ENCODE measurements around the gene CLBA1. TPM values are rescaled to one million over a fixed set of nuclear protein-coding genes. Genes with fewer than 3 reads are reported as not detected.

The CLBA1 gene
- polyA plus RNA-seq (2012; ENCODE audit: insufficient read depth, insufficient read length, low read depth): 15.3 TPM

- H3K36me3 ChIP-seq: no peaks in the 10 kb centered on the region
- H3K4me1 ChIP-seq: no peaks in the 10 kb centered on the region; the same call in 1 of the 2 replicates
- no peaks in the 10 kb centered on the region for H3K9me3 ChIP-seq
- no peaks in the 10 kb centered on the region for H3K27me3 ChIP-seq
- H3K4me3 ChIP-seq (ENCODE audit: low read depth, low read length): peak within 1 kb of the TSS; percentile 81
- no peak for TF ChIP-seq CTCF (IDR thresholded peaks at IDR 0.05; ENCODE audit: low read depth, low read length)
- DNase-seq: peak; percentile 95
Observed at GRCh38 chr14:104985675-104986486, at the start of gene CLBA1. Gene CLBA1, plus strand, starts transcription at chr14:104985788. Its CDS starts 644 bp downstream, at chr14:104986432.

- H3K4me3 ChIP-seq (ENCODE audit: low read depth, low read length): no peak overlapping the region
- TF ChIP-seq CTCF (IDR thresholded peaks at IDR 0.05; ENCODE audit: low read depth, low read length): no peak
- H3K36me3 ChIP-seq: no peaks in the 10 kb centered on the region
- no peaks in the 10 kb centered on the region for H3K9me3 ChIP-seq
- H3K27me3 ChIP-seq: peaks cover 11% of the 10 kb centered on the region
- DNase-seq: no peak
- no peaks in the 10 kb centered on the region; the same call in 1 of the 2 replicates for H3K4me1 ChIP-seq
Observed at GRCh38 chr14:104935955-104936354, 49.6 kb upstream of the CLBA1 start.

GRCh38 chr14:104936361-104937155 is 49.0 kb upstream of the CLBA1 start:
- no peak for DNase-seq
- no peaks in the 10 kb centered on the region for H3K36me3 ChIP-seq
- H3K9me3 ChIP-seq: no peaks in the 10 kb centered on the region
- H3K4me3 ChIP-seq (ENCODE audit: low read depth, low read length): no peak overlapping the region
- H3K27me3 ChIP-seq: peaks cover 11% of the 10 kb centered on the region
- no peaks in the 10 kb centered on the region; the same call in 1 of the 2 replicates for H3K4me1 ChIP-seq
- no peak for TF ChIP-seq CTCF (IDR thresholded peaks at IDR 0.05; ENCODE audit: low read depth, low read length)

- no peak for TF ChIP-seq CTCF (IDR thresholded peaks at IDR 0.05; ENCODE audit: low read depth, low read length)
- Histone ChIP-seq H3K9me3 (no peaks in the 10 kb centered on the region), H3K36me3 (no peaks in the 10 kb centered on the region), H3K4me1 (no peaks in the 10 kb centered on the region; the same call in 1 of the 2 replicates), H3K4me3 (ENCODE audit: low read depth, low read length) (no peak overlapping the region), H3K27me3 (peaks cover 11% of the 10 kb centered on the region)
- no peak for DNase-seq
Observed at GRCh38 chr14:104937161-104937560, 48.4 kb upstream of the CLBA1 start.

GRCh38 chr14:104937694-104938365 is 47.8 kb upstream of the CLBA1 start:
- no peak overlapping the region for H3K4me3 ChIP-seq (ENCODE audit: low read depth, low read length)
- no peaks in the 10 kb centered on the region for H3K4me1 ChIP-seq
- DNase-seq: no peak
- no peak for TF ChIP-seq CTCF (IDR thresholded peaks at IDR 0.05; ENCODE audit: low read depth, low read length)
- no peaks in the 10 kb centered on the region for H3K36me3 ChIP-seq
- H3K9me3 ChIP-seq: no peaks in the 10 kb centered on the region
- H3K27me3 ChIP-seq: peaks cover 11% of the 10 kb centered on the region
